Panc1 (cell line): ENCODE results near the gene EPX.

Experiments
- POLR2AphosphoS5 ChIP-seq: IDR thresholded peaks from 2 replicates; pipeline ENCODE4 v1.6.1; 2012; ENCODE audit warnings: mild to moderate bottlenecking, low read depth, low read length, moderate library complexity
- SIN3A ChIP-seq: IDR thresholded peaks from 2 replicates; pipeline ENCODE4 v1.6.1; 2012; ENCODE audit warnings: low read depth, mild to moderate bottlenecking, low read length, moderate library complexity, borderline replicate concordance; ENCODE audit not compliant: insufficient read depth
- TF ChIP-seq, protein P1 (sequence below): fragments of 450-650 bp; IDR thresholded peaks from 2 replicates; pipeline ENCODE4 v1.5.1; 2017; ENCODE audit warnings: mild to moderate bottlenecking

GRCh38 chr17:58184986-58185761, 7.4 kb upstream of the EPX start:
- TF ChIP-seq, protein P1, sequence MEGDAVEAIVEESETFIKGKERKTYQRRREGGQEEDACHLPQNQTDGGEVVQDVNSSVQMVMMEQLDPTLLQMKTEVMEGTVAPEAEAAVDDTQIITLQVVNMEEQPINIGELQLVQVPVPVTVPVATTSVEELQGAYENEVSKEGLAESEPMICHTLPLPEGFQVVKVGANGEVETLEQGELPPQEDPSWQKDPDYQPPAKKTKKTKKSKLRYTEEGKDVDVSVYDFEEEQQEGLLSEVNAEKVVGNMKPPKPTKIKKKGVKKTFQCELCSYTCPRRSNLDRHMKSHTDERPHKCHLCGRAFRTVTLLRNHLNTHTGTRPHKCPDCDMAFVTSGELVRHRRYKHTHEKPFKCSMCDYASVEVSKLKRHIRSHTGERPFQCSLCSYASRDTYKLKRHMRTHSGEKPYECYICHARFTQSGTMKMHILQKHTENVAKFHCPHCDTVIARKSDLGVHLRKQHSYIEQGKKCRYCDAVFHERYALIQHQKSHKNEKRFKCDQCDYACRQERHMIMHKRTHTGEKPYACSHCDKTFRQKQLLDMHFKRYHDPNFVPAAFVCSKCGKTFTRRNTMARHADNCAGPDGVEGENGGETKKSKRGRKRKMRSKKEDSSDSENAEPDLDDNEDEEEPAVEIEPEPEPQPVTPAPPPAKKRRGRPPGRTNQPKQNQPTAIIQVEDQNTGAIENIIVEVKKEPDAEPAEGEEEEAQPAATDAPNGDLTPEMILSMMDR: no peak
- TF ChIP-seq SIN3A (no peak), POLR2AphosphoS5 (no peak)
